BJ (cell line): ENCODE results near the gene HOXD4. TPM values are rescaled to one million over a fixed set of nuclear protein-coding genes. Genes with fewer than 3 reads are reported as not detected.
A peak's percentile ranks its signal among the peaks of the same experiment; 100 is the strongest.

Source experiments
- CTCF ChIA-PET: fragments of 350-600 bp; formaldehyde crosslinking; extraction: SDS; loops from one replicate; lab custom pipeline; 2021; ENCODE audit warnings: antibody characterized with exemption, inconsistent platforms; lab: Yijun Ruan, JAX
- POLR2A ChIA-PET: fragments of 300-600 bp; sonication (Branson Sonifier 250); formaldehyde crosslinking; extraction: SDS; loops from one replicate; lab custom pipeline; 2021; ENCODE audit warnings: antibody characterized with exemption; lab: Charles Lee
- DNase-seq: peaks from one replicate; pipeline ENCODE4 v3.0.0-alpha.2; 2011; ENCODE audit warnings: low read depth
- H3K27me3 ChIP-seq: 2 replicates; pipeline ENCODE4 v1.6.0; 2011; ENCODE audit warnings: low read length; ENCODE audit not compliant: control insufficient read depth, insufficient read depth
- H3K36me3 ChIP-seq: 2 replicates; pipeline ENCODE4 v1.5.1; 2011; ENCODE audit warnings: low read length; ENCODE audit not compliant: control insufficient read depth, insufficient read depth
- H3K4me3 ChIP-seq: 2 replicates; pipeline ENCODE4 v1.5.1; 2011; ENCODE audit warnings: low read depth, mild to moderate bottlenecking, control low read depth, low read length
- polyA plus RNA-seq: library from polyadenylated mRNA; depleted of rRNA; stranded (reverse); fragments of >200 nt; gene quantifications from 2 replicates; pipeline ENCODE4 v1.2.3, GENCODE V29; 2011
- TF ChIP-seq, protein P1 (sequence below): IDR thresholded peaks from 2 replicates; pipeline ENCODE4 v1.5.1; 2011; ENCODE audit warnings: low read depth, mild to moderate bottlenecking, control low read depth, inconsistent platforms, low read length, moderate library complexity; ENCODE audit not compliant: insufficient read depth

The HOXD4 gene
- polyA plus RNA-seq, 1 experiment, result 0.28 TPM

DNA sequence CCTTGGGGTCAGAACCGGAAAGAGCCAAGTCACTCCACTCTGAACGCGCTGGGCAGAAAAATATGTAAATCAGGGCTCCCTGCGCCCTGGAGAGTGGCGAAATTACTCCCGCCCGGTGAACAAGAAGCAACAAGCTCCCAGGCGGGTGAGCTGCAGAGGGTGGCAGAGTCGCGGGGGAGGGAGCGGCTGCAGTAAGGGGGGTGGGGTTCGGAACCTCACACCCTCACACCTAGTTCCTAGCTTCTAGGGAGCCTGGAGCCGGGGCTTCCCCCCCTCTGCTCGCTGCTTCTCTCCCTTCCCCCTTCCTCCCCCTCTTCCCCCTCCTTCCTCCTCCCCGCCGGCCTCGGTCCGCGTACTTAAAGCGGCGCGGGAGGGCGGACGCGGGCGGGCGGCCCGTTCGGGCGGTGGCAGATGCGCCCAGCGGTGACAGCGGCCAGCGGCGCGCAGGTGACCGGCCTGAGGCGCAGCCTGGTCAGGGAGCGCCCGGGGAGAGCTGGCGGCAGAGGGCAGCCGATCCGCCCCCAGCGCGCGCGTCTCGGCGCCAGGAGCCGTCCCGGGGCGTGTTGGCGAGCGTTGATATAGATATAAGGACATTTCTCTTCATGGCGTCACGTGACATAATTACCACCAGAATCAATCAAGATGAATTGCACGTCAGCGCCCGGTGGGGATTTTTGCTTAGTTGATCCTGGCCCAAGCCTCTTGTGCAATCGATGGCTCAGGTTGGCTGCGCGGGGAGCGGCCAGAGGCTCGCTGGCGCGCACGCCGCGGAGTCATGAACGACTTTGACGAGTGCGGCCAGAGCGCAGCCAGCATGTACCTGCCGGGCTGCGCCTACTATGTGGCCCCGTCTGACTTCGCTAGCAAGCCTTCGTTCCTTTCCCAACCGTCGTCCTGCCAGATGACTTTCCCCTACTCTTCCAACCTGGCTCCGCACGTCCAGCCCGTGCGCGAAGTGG is 44.5 kb upstream of the HOXD4 start, which contains the start of gene HOXD11:
HOXD11 (plus strand) TSS at position 700 of the 959 bp plus-strand sequence; CDS start at position 776, 76 bp downstream.
- TF ChIP-seq, protein P1, sequence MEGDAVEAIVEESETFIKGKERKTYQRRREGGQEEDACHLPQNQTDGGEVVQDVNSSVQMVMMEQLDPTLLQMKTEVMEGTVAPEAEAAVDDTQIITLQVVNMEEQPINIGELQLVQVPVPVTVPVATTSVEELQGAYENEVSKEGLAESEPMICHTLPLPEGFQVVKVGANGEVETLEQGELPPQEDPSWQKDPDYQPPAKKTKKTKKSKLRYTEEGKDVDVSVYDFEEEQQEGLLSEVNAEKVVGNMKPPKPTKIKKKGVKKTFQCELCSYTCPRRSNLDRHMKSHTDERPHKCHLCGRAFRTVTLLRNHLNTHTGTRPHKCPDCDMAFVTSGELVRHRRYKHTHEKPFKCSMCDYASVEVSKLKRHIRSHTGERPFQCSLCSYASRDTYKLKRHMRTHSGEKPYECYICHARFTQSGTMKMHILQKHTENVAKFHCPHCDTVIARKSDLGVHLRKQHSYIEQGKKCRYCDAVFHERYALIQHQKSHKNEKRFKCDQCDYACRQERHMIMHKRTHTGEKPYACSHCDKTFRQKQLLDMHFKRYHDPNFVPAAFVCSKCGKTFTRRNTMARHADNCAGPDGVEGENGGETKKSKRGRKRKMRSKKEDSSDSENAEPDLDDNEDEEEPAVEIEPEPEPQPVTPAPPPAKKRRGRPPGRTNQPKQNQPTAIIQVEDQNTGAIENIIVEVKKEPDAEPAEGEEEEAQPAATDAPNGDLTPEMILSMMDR, result no peak
- Histone ChIP-seq H3K4me3 (peak within 1 kb of the TSS; percentile 54), H3K27me3 (peaks cover 3% of the 10 kb centered on the region; the same call in 1 of the 2 replicates), H3K36me3 (peaks cover 1% of the 10 kb centered on the region)
- DNase-seq, result no peak
- CTCF ChIA-PET, result no interaction called here
- POLR2A ChIA-PET, result no interaction called here

DNA sequence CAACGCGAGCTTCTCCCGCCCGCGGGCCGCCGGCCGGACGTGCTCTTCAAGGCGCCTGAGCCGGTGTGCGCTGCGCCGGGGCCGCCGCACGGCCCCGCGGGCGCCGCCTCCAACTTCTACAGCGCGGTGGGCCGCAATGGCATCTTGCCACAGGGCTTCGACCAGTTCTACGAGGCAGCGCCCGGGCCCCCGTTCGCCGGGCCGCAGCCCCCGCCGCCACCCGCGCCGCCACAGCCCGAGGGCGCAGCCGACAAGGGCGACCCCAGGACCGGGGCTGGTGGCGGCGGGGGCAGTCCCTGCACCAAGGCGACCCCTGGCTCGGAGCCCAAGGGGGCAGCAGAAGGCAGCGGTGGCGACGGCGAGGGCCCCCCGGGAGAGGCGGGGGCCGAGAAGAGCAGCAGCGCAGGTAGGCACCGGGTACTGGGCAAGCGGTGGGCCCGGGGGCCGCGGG is 43.6 kb upstream of the HOXD4 start:
- TF ChIP-seq, protein P1, result no peak
- Histone ChIP-seq H3K27me3 (peaks cover 3% of the 10 kb centered on the region; the same call in 1 of the 2 replicates), H3K4me3 (peak overlapping the region; percentile 35), H3K36me3 (peaks cover 1% of the 10 kb centered on the region)
- DNase-seq, result no peak
- POLR2A ChIA-PET, result no interaction called here
- CTCF ChIA-PET, result interaction anchor here (0.6 kb wide), 1 partner anchor 1496 kb away, joined by 3 read pairs; no protein-coding TSS in a partner anchor

DNA sequence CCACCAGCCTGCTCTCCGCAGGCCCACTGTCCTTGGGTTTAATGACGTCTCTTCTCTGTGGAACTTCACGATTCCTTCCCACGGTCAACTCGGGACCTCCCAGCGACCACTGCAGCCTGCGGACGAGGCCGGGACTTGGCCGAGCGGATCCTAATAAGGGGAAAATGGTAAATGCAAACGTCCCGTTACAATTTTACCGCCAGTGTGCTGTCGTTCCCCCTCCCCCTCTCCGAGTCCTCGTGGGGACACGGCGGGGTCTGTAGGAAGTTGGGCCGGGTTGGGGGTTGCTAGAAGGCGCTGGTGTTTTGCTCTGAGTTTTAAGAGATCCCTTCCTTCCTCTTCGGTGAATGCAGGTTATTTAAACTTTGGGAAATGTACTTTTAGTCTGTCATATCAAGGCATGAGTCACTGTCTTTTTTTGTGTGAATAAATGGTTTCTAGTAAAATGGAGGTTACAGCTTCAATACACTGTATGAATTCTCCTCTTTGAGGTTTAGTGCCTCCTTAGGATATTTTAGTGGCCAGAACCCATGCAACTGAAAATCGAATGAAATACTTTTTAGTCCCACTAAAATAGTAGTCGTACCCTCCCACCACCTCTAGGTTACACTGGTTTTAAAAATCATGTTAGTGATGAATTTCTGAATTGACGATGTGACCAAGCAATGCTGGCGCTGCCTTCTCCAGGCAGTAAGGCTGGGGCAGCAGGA is 42.0 kb upstream of the HOXD4 start:
- TF ChIP-seq, protein P1, result no peak
- Histone ChIP-seq H3K4me3 (no peak overlapping the region), H3K27me3 (peaks cover 3% of the 10 kb centered on the region; the same call in 1 of the 2 replicates), H3K36me3 (peaks cover 1% of the 10 kb centered on the region)
- POLR2A ChIA-PET, result no interaction called here
- CTCF ChIA-PET, result interaction anchor here (1.0 to 1.9 kb wide), 6 partner anchors 11 to 545 kb away, joined by 3 to 7 read pairs (median 4); no protein-coding TSS in a partner anchor
- DNase-seq, result no peak

DNA sequence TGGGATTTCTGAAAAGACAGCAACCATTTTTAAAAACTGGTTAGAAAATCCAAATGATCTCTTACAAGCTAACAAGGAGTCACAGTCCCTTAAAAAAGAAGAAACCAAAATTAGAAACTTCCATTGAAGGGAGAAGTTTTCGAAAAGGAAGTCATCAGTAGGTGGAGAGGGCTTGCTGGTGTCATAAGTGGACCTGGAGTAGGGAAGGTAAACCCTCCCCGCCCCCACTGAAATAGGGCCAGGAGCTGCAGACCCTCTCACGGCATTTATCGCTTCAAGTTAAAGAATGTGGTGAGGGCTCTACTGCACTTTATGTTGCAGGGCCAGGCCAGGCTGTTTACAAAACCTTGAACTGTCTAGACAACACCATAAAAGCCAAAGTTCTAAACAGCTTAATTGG is 41.4 kb upstream of the HOXD4 start:
- ChIA-PET POLR2A (no interaction called here), CTCF (interaction anchor here (0.6 to 1.9 kb wide), 7 partner anchors 10 to 544 kb away, joined by 3 to 7 read pairs (median 4); no protein-coding TSS in a partner anchor)
- peaks cover 1% of the 10 kb centered on the region for H3K36me3 ChIP-seq
- DNase-seq, result no peak
- no peak overlapping the region for H3K4me3 ChIP-seq
- TF ChIP-seq, protein P1, result no peak
- peaks cover 3% of the 10 kb centered on the region; the same call in 1 of the 2 replicates for H3K27me3 ChIP-seq
